OCI-LY3 (cell line): Measurements from ENCODE around the gene NUBPL.

Source experiments
- H2AFZ ChIP-seq: fragments of 200-600, 300-600 bp; shearing (Covaris generic); 2 replicates; pipeline ENCODE4 v1.6.0; 2014; ENCODE audit warnings: antibody characterized with exemption, low read depth, low read length
- H3K27ac ChIP-seq: fragments of 200-600, 300-600 bp; sonication (generic); 2 replicates; pipeline ENCODE4 v1.5.1; 2014; ENCODE audit warnings: mild to moderate bottlenecking, low read length, moderate library complexity, mixed read lengths
- H3K27me3 ChIP-seq: fragments of 200-600, 300-600 bp; sonication (generic); 2 replicates; pipeline ENCODE4 v1.6.1; 2014; ENCODE audit warnings: low read depth, low read length, mixed read lengths
- H3K36me3 ChIP-seq: fragments of 200-600, 300-600 bp; sonication (generic); replicated peaks from 2 replicates; pipeline ENCODE3; 2014; ENCODE audit warnings: low read depth, low read length, mixed read lengths
- H3K4me1 ChIP-seq: fragments of 300-600, 200-600 bp; sonication (generic); 2 replicates; pipeline ENCODE4 v1.6.1; 2014; ENCODE audit warnings: low read length, mixed read lengths
- H3K4me2 ChIP-seq: fragments of 200-600, 300-600 bp; sonication (generic); 2 replicates; pipeline ENCODE4 v1.6.1; 2014; ENCODE audit warnings: low read length, mixed read lengths
- H3K4me3 ChIP-seq: fragments of 300-600, 200-600 bp; sonication (generic); 2 replicates; pipeline ENCODE4 v1.5.1; 2014; ENCODE audit warnings: antibody characterized with exemption, mild to moderate bottlenecking, low read length, moderate library complexity
- H3K79me2 ChIP-seq: fragments of 300-600, 200-600 bp; shearing (Covaris generic); 2 replicates; pipeline ENCODE4 v1.6.1; 2014; ENCODE audit warnings: mild to moderate bottlenecking, low read length, mixed read lengths
- H3K9ac ChIP-seq: fragments of 300-600, 200-600 bp; shearing (Covaris generic); 2 replicates; pipeline ENCODE4 v1.6.0; 2014; ENCODE audit warnings: mild to moderate bottlenecking, low read length, moderate library complexity
- H3K9me3 ChIP-seq: fragments of 200-600, 300-600 bp; shearing (Covaris generic); 2 replicates; pipeline ENCODE4 v1.6.1; 2014; ENCODE audit warnings: low read length, mixed read lengths; ENCODE audit not compliant: insufficient read depth
- H4K20me1 ChIP-seq: fragments of 200-600, 300-600 bp; sonication (generic); 2 replicates; pipeline ENCODE4 v1.6.1; 2016; ENCODE audit warnings: low read length, mixed read lengths; ENCODE audit not compliant: insufficient read depth
- EZH2phosphoT487 ChIP-seq: fragments of 200-600 bp; shearing (Covaris generic); IDR thresholded peaks from 2 replicates; pipeline ENCODE4 v1.6.1; 2018; ENCODE audit warnings: antibody characterized with exemption, mixed run types, low read depth
- TF ChIP-seq, protein P1 (sequence below): fragments of 200-600, 300-600 bp; sonication (generic); IDR thresholded peaks from 2 replicates; pipeline ENCODE4 v1.5.1; 2014; ENCODE audit warnings: antibody characterized with exemption, low read length, low read depth

The NUBPL gene

DNA sequence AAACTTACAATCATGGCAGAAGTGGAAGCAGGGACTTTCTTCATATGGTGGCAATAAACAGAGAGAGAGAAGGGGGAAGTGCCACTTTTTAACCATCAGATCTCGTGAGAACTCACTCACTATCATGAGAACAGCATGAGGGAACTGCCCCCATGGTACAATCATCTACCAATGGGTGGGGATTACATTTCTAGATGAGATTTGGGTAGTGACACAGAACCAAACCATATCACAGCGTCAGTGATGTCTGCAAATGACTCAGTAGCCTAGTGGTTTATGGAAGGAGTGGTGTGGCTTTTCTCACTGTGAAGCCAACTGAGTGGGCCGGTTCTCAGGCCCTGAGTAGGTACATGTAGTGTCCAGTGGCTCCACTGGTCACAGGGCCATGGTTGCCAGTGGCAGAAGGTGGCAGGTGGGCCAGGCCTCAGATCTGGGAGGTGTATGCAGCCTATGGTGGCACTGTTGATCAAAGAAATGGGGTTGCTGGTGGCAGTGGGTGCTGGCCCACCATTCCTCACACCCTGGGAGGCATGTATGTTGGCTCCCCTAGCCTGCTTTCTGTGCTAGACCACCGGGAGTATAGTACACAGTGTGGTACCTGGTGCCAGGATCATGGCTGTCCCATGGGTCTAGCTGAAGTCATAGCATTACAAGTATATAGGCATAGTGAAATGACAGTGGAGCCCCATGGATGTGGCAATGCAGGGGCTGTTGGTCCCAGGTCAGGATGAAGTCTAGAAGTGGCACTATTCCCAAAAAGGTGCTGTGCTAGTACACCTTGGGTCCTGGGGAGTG is 191.9 kb downstream of the NUBPL start:
- Histone ChIP-seq H3K27ac (no peak overlapping the region), H2AFZ (no peak overlapping the region), H3K79me2 (no peaks in the 10 kb centered on the region), H3K36me3 (peaks cover 12% of the 10 kb centered on the region), H4K20me1 (no peaks in the 10 kb centered on the region), H3K9me3 (peaks cover 9% of the 10 kb centered on the region; the same call in 1 of the 2 replicates), H3K4me1 (peaks cover 8% of the 10 kb centered on the region), H3K27me3 (no peaks in the 10 kb centered on the region), H3K4me2 (no peak overlapping the region), H3K9ac (no peak overlapping the region), H3K4me3 (no peak overlapping the region)
- TF ChIP-seq, protein P1, sequence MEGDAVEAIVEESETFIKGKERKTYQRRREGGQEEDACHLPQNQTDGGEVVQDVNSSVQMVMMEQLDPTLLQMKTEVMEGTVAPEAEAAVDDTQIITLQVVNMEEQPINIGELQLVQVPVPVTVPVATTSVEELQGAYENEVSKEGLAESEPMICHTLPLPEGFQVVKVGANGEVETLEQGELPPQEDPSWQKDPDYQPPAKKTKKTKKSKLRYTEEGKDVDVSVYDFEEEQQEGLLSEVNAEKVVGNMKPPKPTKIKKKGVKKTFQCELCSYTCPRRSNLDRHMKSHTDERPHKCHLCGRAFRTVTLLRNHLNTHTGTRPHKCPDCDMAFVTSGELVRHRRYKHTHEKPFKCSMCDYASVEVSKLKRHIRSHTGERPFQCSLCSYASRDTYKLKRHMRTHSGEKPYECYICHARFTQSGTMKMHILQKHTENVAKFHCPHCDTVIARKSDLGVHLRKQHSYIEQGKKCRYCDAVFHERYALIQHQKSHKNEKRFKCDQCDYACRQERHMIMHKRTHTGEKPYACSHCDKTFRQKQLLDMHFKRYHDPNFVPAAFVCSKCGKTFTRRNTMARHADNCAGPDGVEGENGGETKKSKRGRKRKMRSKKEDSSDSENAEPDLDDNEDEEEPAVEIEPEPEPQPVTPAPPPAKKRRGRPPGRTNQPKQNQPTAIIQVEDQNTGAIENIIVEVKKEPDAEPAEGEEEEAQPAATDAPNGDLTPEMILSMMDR = no peak

GRCh38 chr14:31758941-31759340 is 197.7 kb downstream of the NUBPL start:
- H3K4me2 ChIP-seq = no peak overlapping the region
- H3K79me2 ChIP-seq = no peaks in the 10 kb centered on the region
- H3K27ac ChIP-seq = no peak overlapping the region

DNA sequence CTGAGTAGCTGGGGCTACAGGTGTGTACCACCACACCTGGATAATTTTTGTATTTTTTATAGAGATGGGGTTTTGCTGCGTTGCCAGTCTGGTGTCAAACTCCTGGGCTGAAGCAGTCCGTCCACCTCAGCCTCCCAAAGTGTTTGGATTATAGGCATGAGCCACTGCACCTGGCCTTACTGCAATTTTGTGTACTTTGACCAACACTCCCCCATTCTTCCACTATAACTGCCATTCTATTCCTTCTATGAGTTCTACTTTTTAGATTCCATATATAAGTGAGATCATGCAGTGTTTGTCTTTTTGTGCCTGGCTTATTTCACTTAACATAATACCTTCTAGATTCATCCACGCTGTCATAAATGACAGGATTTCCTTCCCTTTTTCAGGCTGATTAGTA is 199.1 kb downstream of the NUBPL start:
- Histone ChIP-seq H3K36me3 (no peaks in the 10 kb centered on the region), H3K4me1 (no peaks in the 10 kb centered on the region), H4K20me1 (no peaks in the 10 kb centered on the region), H2AFZ (no peak overlapping the region), H3K27ac (no peak overlapping the region), H3K9me3 (no peaks in the 10 kb centered on the region), H3K4me2 (no peak overlapping the region), H3K27me3 (no peaks in the 10 kb centered on the region), H3K9ac (no peak overlapping the region), H3K79me2 (no peaks in the 10 kb centered on the region), H3K4me3 (no peak overlapping the region)
- TF ChIP-seq, protein P1 = no peak
- no peak for TF ChIP-seq EZH2phosphoT487

More at GRCh38 chr14:31758941-31759340, 197.7 kb downstream of the NUBPL start:
- no peaks in the 10 kb centered on the region for H3K9me3 ChIP-seq
- H4K20me1 ChIP-seq = no peaks in the 10 kb centered on the region
- no peaks in the 10 kb centered on the region for H3K27me3 ChIP-seq
- H3K4me3 ChIP-seq = no peak overlapping the region
- no peak for TF ChIP-seq EZH2phosphoT487
- TF ChIP-seq, protein P1 = no peak
- H3K4me1 ChIP-seq = no peaks in the 10 kb centered on the region
- H3K9ac ChIP-seq = no peak overlapping the region
- no peaks in the 10 kb centered on the region for H3K36me3 ChIP-seq
- H2AFZ ChIP-seq = no peak overlapping the region

- H3K27ac ChIP-seq = no peak overlapping the region
- no peak overlapping the region for H3K4me2 ChIP-seq
- no peaks in the 10 kb centered on the region for H3K4me1 ChIP-seq
- no peaks in the 10 kb centered on the region for H3K36me3 ChIP-seq
- TF ChIP-seq EZH2phosphoT487 = no peak
- TF ChIP-seq, protein P1 = no peak
- no peaks in the 10 kb centered on the region for H4K20me1 ChIP-seq
- no peaks in the 10 kb centered on the region for H3K79me2 ChIP-seq
- no peak overlapping the region for H2AFZ ChIP-seq
- H3K9me3 ChIP-seq = no peaks in the 10 kb centered on the region
- H3K9ac ChIP-seq = no peak overlapping the region
- no peak overlapping the region for H3K4me3 ChIP-seq
- no peaks in the 10 kb centered on the region for H3K27me3 ChIP-seq
Observed at GRCh38 chr14:31761325-31761724, 200.1 kb downstream of the NUBPL start.
